PC-9 (cell line): ENCODE data around the gene ADAMTS15.

Source experiments
- CTCF ChIP-seq: fragments of 200-600 bp; sonication (generic); conservative IDR thresholded peaks from 2 replicates; pipeline ENCODE4 v1.6.1; 2017; ENCODE audit warnings: mixed run types, antibody characterized with exemption, mild to moderate bottlenecking, moderate library complexity
- EZH2 ChIP-seq: fragments of 200-600 bp; sonication (generic); IDR thresholded peaks from 2 replicates; pipeline ENCODE4 v1.8.0; 2017; ENCODE audit warnings: antibody characterized with exemption, low read depth

- no peak for TF ChIP-seq CTCF
- TF ChIP-seq EZH2, result no peak
Measured at GRCh38 chr11:130422251-130422995, 26.0 kb upstream of the ADAMTS15 start.
